BJ (cell line): Measurements from ENCODE around the gene UPF2. TPM values are rescaled to one million over a fixed set of nuclear protein-coding genes. Genes with fewer than 3 reads are reported as not detected.

Experiments used
- CTCF ChIA-PET: fragments of 350-600 bp; formaldehyde crosslinking; extraction: SDS; loops from one replicate; lab custom pipeline; 2021; ENCODE audit warnings: antibody characterized with exemption, inconsistent platforms; lab: Yijun Ruan, JAX
- POLR2A ChIA-PET: fragments of 300-600 bp; sonication (Branson Sonifier 250); formaldehyde crosslinking; extraction: SDS; loops from one replicate; lab custom pipeline; 2021; ENCODE audit warnings: antibody characterized with exemption; lab: Charles Lee
- DNase-seq: peaks from one replicate; pipeline ENCODE4 v3.0.0-alpha.2; 2011; ENCODE audit warnings: low read depth
- H3K27me3 ChIP-seq: 2 replicates; pipeline ENCODE4 v1.6.0; 2011; ENCODE audit warnings: low read length; ENCODE audit not compliant: control insufficient read depth, insufficient read depth
- H3K36me3 ChIP-seq: 2 replicates; pipeline ENCODE4 v1.5.1; 2011; ENCODE audit warnings: low read length; ENCODE audit not compliant: control insufficient read depth, insufficient read depth
- H3K4me3 ChIP-seq: 2 replicates; pipeline ENCODE4 v1.5.1; 2011; ENCODE audit warnings: low read depth, mild to moderate bottlenecking, control low read depth, low read length
- CTCF ChIP-seq: IDR thresholded peaks from 2 replicates; pipeline ENCODE4 v1.5.1; 2011; ENCODE audit warnings: low read depth, mild to moderate bottlenecking, control low read depth, inconsistent platforms, low read length, moderate library complexity; ENCODE audit not compliant: insufficient read depth
- polyA plus RNA-seq: library from polyadenylated mRNA; depleted of rRNA; stranded (reverse); fragments of >200 nt; gene quantifications from 2 replicates; pipeline ENCODE4 v1.2.3, GENCODE V29; 2011

Gene UPF2
- polyA plus RNA-seq, 1 experiment = 5.5 TPM

DNA sequence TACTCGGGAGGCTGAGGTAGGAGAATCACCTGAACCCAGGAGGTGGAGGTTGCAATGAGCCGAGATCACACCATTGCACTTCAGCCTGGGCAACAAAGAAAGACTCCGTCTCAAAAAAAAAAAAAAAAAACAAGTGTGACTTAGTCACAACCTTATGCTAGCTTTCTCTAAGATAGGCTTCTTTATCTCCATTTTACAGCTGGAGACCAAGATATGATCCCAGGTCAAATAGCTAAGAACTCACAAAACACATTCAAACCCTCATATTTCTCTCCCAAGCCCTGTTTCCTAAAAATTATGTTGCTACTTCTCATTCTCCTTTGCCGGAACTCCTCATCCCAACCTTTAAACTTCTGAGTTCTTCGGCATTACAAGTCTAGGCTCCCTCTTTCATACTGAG, 13.1 kb upstream of the UPF2 start:
- H3K4me3 ChIP-seq = no peak overlapping the region
- CTCF ChIA-PET = interaction anchor here (0.5 to 1.0 kb wide), 2 partner anchors 45 to 159 kb away, joined by 3 to 6 read pairs; no protein-coding TSS in a partner anchor
- peaks cover 1% of the 10 kb centered on the region; the same call in 1 of the 2 replicates for H3K27me3 ChIP-seq
- no peak for DNase-seq
- POLR2A ChIA-PET = no interaction called here
- no peak for TF ChIP-seq CTCF
- no peaks in the 10 kb centered on the region for H3K36me3 ChIP-seq

GRCh38 chr10:12051241-12051640, 8.6 kb upstream of the UPF2 start:
- DNase-seq = no peak
- TF ChIP-seq CTCF = no peak
- no peaks in the 10 kb centered on the region for H3K36me3 ChIP-seq
- ChIA-PET POLR2A (no interaction called here), CTCF (interaction anchor here (0.6 to 1.3 kb wide), 4 partner anchors 8 to 34 kb away, joined by 3 to 5 read pairs (median 3); no protein-coding TSS in a partner anchor)
- H3K27me3 ChIP-seq = peaks cover 1% of the 10 kb centered on the region; the same call in 1 of the 2 replicates
- no peak overlapping the region for H3K4me3 ChIP-seq

DNA sequence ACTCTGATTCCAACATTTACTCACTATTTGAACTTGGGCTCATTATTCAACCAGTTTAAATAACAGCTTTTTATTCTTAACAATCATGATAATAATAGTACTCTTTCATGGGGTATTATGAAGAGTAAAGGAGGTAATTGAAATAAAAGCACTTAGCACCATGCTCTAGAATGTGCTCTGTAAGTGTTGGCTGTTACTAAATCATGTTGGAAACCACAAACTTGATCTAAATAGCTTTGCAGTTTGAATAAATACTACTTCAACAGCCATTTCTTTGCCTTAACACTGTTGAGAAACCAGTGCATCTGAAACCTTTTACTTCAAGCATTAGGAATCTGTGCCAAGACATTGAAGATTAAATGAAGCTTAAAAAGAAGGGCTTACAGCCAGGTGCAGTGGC, 7.9 kb upstream of the UPF2 start:
- H3K36me3 ChIP-seq = no peaks in the 10 kb centered on the region
- no peak for TF ChIP-seq CTCF
- no peak for DNase-seq
- H3K4me3 ChIP-seq = no peak overlapping the region
- POLR2A ChIA-PET = no interaction called here
- H3K27me3 ChIP-seq = peaks cover 1% of the 10 kb centered on the region; the same call in 1 of the 2 replicates
- CTCF ChIA-PET = interaction anchor here (0.5 to 1.3 kb wide), 4 partner anchors 9 to 20 kb away, joined by 3 read pairs; no protein-coding TSS in a partner anchor

DNA sequence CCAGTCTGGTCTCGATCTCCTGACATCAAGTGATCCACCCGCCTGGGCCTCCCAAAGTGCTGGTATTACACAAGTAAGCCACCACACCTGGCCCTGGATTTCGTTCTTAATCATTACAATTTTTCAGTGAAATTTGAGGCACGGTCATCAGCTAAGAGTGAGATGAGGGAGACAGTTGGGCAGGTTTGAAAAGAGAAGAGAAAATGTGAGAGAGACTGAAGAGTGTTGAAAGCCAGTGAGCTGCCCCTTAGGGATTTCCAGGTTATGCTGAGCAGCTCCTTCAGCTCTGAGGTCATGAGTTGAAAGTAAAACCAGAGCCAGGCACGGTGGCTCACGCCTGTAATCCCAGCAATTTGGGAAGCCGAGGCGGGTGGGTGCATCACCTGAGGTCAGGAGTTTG, 5.9 kb upstream of the UPF2 start:
- H3K27me3 ChIP-seq = peaks cover 1% of the 10 kb centered on the region; the same call in 1 of the 2 replicates
- TF ChIP-seq CTCF = no peak
- H3K36me3 ChIP-seq = no peaks in the 10 kb centered on the region
- ChIA-PET CTCF (no interaction called here), POLR2A (no interaction called here)
- H3K4me3 ChIP-seq = no peak overlapping the region
- DNase-seq = no peak

GRCh38 chr10:12045596-12045995, 3.0 kb upstream of the UPF2 start:
- TF ChIP-seq CTCF = no peak
- H3K4me3 ChIP-seq = no peak overlapping the region
- no peak for DNase-seq
- no peaks in the 10 kb centered on the region for H3K27me3 ChIP-seq
- ChIA-PET CTCF (no interaction called here), POLR2A (no interaction called here)
- no peaks in the 10 kb centered on the region for H3K36me3 ChIP-seq
